ENCODE results near the gene TPM1. TPM values are rescaled to one million over a fixed set of nuclear protein-coding genes. Genes with fewer than 3 reads are reported as not detected.

TPM1 gene
- total RNA-seq, 2 donors from 2014 or later = 245 to 363 TPM

- Histone ChIP-seq H3K9me3 (ENCODE audit: control insufficient read depth, low read length) (no peaks in the 10 kb centered on the region), H3K27me3 (ENCODE audit: control insufficient read depth, insufficient read depth, low read length, poor library complexity, severe bottlenecking) (no peaks in the 10 kb centered on the region), H3K4me1 (ENCODE audit: control insufficient read depth, insufficient read depth, low read length) (no peaks in the 10 kb centered on the region), H3K36me3 (ENCODE audit: control insufficient read depth, insufficient read depth, low read length) (no peaks in the 10 kb centered on the region), H3K4me3 (ENCODE audit: low read length) (no peak overlapping the region), H3K9ac (ENCODE audit: extremely low read depth, low read length, poor library complexity, severe bottlenecking) (no peak overlapping the region), H3K27ac (ENCODE audit: low read depth, low read length) (no peak overlapping the region)
- H3K9me3 Mint-ChIP-seq = no peaks in the 10 kb centered on the region
- H3K27ac Mint-ChIP-seq = no peak overlapping the region
- no peaks in the 10 kb centered on the region for H3K27me3 Mint-ChIP-seq (ENCODE audit: insufficient read depth)
- no peak for DNase-seq
- WGBS, 2 experiments (ENCODE audit: insufficient coverage in 1 of 2, insufficient read length in 1 of 2) = 88 to 94% methylated on average over 2 to 3 of the region's 3 CpGs
- TF ChIP-seq CTCF (conservative IDR thresholded peaks at IDR 0.05) = no peak
- no peaks in the 10 kb centered on the region for H3K36me3 Mint-ChIP-seq (ENCODE audit: low read depth)
- H3K4me1 Mint-ChIP-seq = no peaks in the 10 kb centered on the region
- no peak overlapping the region for H3K4me3 Mint-ChIP-seq
These were observed 70.3 kb downstream of the TPM1 start for GRCh38 chr15:63112871-63113270.

- Histone ChIP-seq H3K9ac (ENCODE audit: extremely low read depth, low read length, poor library complexity, severe bottlenecking) (no peak overlapping the region), H3K27me3 (ENCODE audit: control insufficient read depth, insufficient read depth, low read length, poor library complexity, severe bottlenecking) (no peaks in the 10 kb centered on the region), H3K36me3 (ENCODE audit: control insufficient read depth, insufficient read depth, low read length) (no peaks in the 10 kb centered on the region), H3K4me3 (ENCODE audit: low read length) (no peak overlapping the region), H3K27ac (ENCODE audit: low read depth, low read length) (no peak overlapping the region), H3K4me1 (ENCODE audit: control insufficient read depth, insufficient read depth, low read length) (no peaks in the 10 kb centered on the region), H3K9me3 (ENCODE audit: control insufficient read depth, low read length) (peaks cover 6% of the 10 kb centered on the region)
- no peaks in the 10 kb centered on the region for H3K27me3 Mint-ChIP-seq (ENCODE audit: insufficient read depth)
- H3K36me3 Mint-ChIP-seq (ENCODE audit: low read depth) = no peaks in the 10 kb centered on the region
- H3K9me3 Mint-ChIP-seq = peaks cover 4% of the 10 kb centered on the region
- H3K4me1 Mint-ChIP-seq = no peaks in the 10 kb centered on the region
- 95% methylated on average over 2 of the region's 2 CpGs; no CpG with 5 or more reads in 1 of the 2 experiments for WGBS, 2 experiments (ENCODE audit: insufficient coverage in 1 of 2, insufficient read length in 1 of 2)
- DNase-seq = no peak
- no peak overlapping the region for H3K27ac Mint-ChIP-seq
- H3K4me3 Mint-ChIP-seq = no peak overlapping the region
- no peak for TF ChIP-seq CTCF (conservative IDR thresholded peaks at IDR 0.05)
These were observed 71.9 kb downstream of the TPM1 start for GRCh38 chr15:63114465-63114864.

Other genes starting within 250 kb of the TPM1 start
- 10 to 100 TPM; 13.3 to 14.9 TPM for gene LACTB, start 79.1 kb downstream of the TPM1 start, total RNA-seq
- gene RPS27L, start 114.7 kb downstream of the TPM1 start, total RNA-seq = 10 to 100 TPM; 56.2 to 68.8 TPM
- gene RAB8B, start 146.9 kb downstream of the TPM1 start, total RNA-seq = 10 to 100 TPM; 21.9 to 28.8 TPM
- 10 to 100 TPM; 19.5 to 22.7 TPM for gene APH1B, start 234.9 kb downstream of the TPM1 start, total RNA-seq